Limb (tissue), 2 donors: Measurements from ENCODE around the gene PAXX.

ENCODE experiments used
- DNase-seq, 2 donors: peaks; one replicate each; pipeline ENCODE4 v3.0.0-alpha.2; 2016; ENCODE audit errors: extremely low spot score in 2 of 2

Gene PAXX

DNA sequence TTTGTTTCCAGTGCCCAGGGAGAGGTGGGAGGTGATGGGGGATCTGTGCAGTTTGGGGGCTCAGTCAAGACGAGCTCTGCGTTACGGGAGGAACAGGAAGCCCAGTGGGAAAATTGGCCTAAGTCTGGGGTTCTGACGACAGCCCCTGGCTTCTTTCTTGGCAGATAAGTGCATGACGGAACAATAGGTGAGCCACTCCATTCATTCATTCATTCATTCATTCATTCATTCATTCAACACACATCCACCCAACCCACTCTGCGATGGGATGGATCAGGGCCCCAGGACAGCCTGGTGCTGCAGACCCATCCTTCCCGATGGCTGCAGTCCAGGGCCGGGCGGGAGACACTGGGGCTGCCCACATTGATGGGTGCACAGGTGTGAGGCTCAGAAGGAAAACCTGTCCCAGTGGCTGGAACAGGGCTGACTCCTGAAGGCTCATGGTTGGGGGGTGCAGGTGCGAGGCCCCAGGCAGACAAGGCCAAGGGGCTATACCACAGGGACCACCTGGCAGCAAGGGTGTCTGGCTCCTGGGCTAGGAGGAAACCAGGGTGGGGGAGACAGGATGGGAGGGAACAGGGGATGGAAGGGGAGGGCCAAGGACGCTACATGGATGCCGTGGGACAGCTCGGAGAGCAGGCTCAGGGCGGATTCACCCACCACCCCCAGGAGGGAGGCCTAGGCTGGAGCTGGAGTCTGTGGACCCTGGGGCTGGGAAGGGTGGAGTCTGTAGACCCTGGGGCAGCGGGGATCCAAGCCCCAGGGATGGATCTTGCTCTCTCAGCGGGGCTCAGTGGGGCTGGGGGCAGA is 11.3 kb upstream of the PAXX start:
- no peak for DNase-seq

- DNase-seq = no peak
Observed at GRCh38 chr9:136981588-136982231, 10.5 kb upstream of the PAXX start.

- no peak for DNase-seq
Observed at GRCh38 chr9:136982232-136983051, 9.8 kb upstream of the PAXX start, which contains the start of gene LCNL1. Gene LCNL1, plus strand, starts transcription at chr9:136982993. Its CDS starts 594 bp downstream, at chr9:136983587.

GRCh38 chr9:136983167-136983566 is 9.1 kb upstream of the PAXX start:
- no peak for DNase-seq

DNA sequence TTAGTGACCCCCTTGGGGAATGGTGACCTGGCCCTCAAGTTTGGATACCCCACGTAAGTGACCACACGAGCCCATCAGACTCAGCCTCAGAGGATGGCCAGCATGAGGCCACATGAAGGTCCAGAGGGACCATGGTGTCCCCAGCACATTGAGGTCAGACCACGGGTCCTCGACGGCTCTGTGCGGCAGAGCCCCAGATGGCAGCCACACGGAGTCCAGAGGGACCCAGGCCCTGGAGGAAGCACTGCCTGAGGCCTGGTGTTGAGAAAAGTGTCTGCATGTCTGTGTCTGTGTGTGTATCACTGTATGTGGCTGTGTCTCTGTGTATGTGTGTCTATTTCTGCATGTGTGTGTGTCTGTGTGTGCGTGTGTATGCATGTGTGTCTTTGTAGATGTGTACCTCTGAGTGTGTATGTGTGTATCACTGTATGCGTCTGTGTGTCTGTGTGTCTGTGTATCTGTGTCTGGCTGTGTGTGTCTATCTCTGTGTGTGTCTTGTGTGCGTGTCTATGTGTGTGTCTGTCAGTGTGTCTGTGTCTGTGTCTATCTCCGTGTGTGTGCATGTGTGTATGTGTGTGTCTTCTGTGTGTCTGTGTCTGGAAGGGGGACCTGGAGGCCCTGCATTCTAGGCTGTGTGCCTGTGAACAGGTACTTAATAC is 8.4 kb upstream of the PAXX start:
- no peak for DNase-seq

GRCh38 chr9:136984464-136985026 is 7.7 kb upstream of the PAXX start:
- no peak for DNase-seq

GRCh38 chr9:136985027-136985602 is 7.1 kb upstream of the PAXX start:
- DNase-seq = no peak

DNA sequence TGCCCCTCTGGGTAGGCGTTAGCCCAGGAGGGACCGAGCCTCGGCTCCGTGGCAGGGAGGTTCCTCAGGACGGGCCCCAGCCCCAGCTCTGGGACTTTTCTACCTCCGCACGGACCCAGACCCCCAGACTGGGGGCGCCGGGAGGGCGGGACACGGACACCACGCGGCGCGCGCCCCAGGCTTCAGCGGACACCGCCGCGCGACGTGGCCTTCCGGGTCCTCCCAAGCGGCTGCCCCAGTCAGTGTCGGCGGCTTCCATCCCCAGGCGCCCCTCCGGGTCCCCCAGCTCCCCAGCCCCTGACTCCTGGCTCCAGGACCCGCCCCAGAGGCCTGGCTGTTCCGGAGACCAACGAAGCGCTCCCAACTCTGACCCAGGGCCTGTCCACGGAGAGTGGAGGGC is 6.4 kb upstream of the PAXX start:
- DNase-seq = no peak

- DNase-seq = no peak
Observed at GRCh38 chr9:136988872-136989271, 3.4 kb upstream of the PAXX start.

GRCh38 chr9:136990242-136990911 is 1.8 kb upstream of the PAXX start:
- DNase-seq = no peak

- no peak for DNase-seq
Observed at GRCh38 chr9:136992819-136993369, 672 bp downstream of the PAXX start.

DNA sequence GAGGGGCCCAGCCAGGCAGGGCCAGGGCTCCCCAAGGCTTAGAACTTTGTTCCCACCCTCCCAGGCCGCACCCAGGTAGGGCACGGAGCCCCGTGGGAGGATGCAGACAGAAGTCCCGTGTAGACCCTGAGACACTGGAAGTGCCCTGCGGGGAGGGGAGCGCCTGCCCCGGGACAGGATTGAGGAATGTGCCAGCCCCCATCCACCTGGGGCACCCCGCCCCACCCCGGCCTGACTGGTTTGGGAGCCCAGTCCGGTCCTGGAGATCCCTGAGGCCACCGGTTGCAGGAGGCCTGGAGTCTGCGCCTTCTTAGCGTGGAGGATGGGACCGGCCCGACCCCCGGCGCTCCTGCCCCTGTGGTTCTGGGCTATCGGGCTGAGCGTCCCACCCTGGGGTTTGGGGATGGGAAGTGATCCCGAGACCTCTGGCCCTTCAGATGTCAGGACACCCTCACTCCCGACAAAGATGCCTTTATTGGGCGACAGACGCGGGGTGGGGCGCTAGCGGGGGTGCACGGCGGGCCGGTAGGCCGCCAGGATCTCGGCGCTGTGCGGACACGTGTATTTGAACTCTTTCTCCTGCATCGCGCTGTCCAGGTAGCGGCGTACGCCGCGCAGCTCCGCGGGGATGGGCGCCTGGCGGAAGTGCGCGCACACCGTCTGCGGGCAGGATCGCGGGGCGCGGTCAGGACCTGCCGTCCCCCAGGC is 2.1 kb downstream of the PAXX start:
- no peak for DNase-seq

- DNase-seq = no peak
Observed at GRCh38 chr9:136994888-136995230, 2.6 kb downstream of the PAXX start.

DNA sequence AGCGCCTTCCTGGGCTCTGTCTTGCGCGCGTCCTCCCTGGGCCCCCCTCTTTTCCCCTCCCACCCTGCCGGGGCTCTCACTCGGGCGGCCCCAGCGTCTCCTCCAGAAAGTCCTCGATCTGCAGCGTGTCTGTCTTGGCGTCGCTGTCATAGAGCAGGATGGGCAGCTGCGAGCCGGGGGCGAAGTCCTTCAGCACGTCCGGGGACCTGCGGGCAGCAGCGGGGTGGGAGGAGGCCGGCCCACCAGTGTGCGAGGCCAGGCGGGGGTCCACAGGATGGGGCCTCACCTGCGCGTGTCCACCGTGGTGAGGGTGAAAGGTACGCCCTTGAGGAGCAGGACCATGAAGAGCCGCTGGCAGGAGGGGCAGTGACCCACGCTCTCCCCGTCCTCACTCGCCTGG is 3.1 kb downstream of the PAXX start:
- DNase-seq = no peak

- no peak for DNase-seq
Observed at GRCh38 chr9:136995772-136996311, 3.6 kb downstream of the PAXX start.

- peak in 1 of 2 donors; percentile 53 for DNase-seq
Observed at GRCh38 chr9:136996361-136997292, 4.4 kb downstream of the PAXX start, which contains the start of gene CLIC3. Gene CLIC3, minus strand, starts transcription at chr9:136996568. Its CDS starts 25 bp downstream, at chr9:136996543.

- no peak for DNase-seq
Observed at GRCh38 chr9:136997371-136997770, 5.1 kb downstream of the PAXX start.

DNA sequence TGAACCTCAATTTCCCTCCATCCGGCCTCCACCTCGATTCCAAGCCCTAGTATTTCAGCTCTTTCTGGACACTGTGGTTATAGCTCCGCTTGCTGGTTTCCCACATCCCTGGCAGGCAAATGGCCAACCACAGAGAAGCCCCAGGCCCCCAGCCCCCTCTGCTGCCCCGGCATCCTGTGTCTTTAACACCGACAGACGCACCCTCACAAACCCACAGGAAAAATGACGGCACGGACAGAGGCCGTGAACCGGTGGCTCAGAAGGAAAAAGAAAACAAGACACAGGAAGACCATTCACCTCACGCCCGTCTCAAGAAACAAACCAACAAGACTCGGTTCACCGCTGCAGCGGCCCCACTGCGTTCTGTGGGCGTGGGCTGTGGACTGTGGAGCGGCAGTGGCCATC is 5.6 kb downstream of the PAXX start:
- DNase-seq = no peak
